Gastroesophageal sphincter (tissue), 3 donors: ENCODE results near the gene FAM171A1.

Experiments
- EP300 ChIP-seq: sonication (generic); formaldehyde crosslinking; IDR thresholded peaks from one replicate; pipeline ENCODE4 v1.6.1; 2017; ENCODE audit warnings: antibody characterized with exemption, mild to moderate bottlenecking
- POLR2A ChIP-seq, 2 donors: fragments of 450-650 bp; IDR thresholded peaks; one replicate each; pipeline ENCODE4 v1.6.1; 2017; ENCODE audit warnings: antibody characterized with exemption in 2 of 2, mild to moderate bottlenecking in 2 of 2, moderate library complexity in 1 of 2
- TF ChIP-seq, protein P1 (sequence below), 4 experiments: fragments of 200-600 bp in 2 of 4; fragments of 450-650 bp in 2 of 4; sonication (generic) in 1 of 4; IDR thresholded peaks; one replicate each; pipeline ENCODE4 v1.5.1; 2017 to 2019; ENCODE audit warnings: antibody characterized with exemption in 4 of 4, mild to moderate bottlenecking in 2 of 4, moderate library complexity in 2 of 4

DNA sequence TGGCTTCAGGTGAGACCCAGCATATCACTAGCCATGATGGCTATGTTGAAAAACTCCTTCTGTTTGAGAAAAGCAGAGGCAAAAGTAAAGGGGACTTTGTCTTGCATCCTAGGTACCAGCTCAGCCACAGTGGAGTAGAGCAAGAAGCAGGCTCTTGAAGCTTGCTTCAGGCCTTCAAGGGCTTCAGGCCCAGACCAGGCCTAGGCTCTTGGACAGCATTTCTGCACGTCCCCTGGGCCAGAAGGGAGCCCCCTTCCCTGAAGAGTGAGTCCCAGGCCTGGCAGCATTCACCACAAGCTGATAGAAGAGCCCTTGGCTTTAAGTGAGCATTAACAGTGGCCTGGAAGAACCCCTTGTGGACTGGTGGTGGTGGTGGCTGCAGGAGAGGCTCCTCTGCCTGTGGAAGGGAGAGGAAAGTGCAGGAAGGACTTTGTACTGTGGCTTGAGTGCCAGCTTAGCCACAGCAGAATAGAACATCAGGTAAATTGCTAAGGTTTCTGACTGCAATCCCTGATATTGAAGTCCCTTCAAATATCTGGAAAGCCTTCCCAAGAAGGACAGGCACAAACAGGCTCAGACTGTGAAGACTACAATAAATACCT, 28.1 kb upstream of the FAM171A1 start:
- TF ChIP-seq, protein P1, sequence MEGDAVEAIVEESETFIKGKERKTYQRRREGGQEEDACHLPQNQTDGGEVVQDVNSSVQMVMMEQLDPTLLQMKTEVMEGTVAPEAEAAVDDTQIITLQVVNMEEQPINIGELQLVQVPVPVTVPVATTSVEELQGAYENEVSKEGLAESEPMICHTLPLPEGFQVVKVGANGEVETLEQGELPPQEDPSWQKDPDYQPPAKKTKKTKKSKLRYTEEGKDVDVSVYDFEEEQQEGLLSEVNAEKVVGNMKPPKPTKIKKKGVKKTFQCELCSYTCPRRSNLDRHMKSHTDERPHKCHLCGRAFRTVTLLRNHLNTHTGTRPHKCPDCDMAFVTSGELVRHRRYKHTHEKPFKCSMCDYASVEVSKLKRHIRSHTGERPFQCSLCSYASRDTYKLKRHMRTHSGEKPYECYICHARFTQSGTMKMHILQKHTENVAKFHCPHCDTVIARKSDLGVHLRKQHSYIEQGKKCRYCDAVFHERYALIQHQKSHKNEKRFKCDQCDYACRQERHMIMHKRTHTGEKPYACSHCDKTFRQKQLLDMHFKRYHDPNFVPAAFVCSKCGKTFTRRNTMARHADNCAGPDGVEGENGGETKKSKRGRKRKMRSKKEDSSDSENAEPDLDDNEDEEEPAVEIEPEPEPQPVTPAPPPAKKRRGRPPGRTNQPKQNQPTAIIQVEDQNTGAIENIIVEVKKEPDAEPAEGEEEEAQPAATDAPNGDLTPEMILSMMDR (IDR thresholded peaks at IDR 0.05): no peak
- no peak for TF ChIP-seq POLR2A (IDR thresholded peaks at IDR 0.05)
- no peak for TF ChIP-seq EP300
